Spleen (tissue), 11 donors: ENCODE data around the gene METAP1D. TPM values are rescaled to one million over a fixed set of nuclear protein-coding genes. Genes with fewer than 3 reads are reported as not detected.

Experiments used
- DNase-seq: peaks from one replicate; pipeline ENCODE4 v3.0.0-alpha.2; 2020
- H3K27ac ChIP-seq, 8 donors: fragments of 200-600 bp; sonication (generic) in 7 of 8; 1 replicate in 4 of 8; 2 replicates in 4 of 8; pipeline versions ENCODE4 v1.5.0 to v1.8.0; 2016 to 2021; ENCODE audit warnings: inconsistent platforms in 4 of 8, mild to moderate bottlenecking in 4 of 8, moderate library complexity in 1 of 8
- H3K27me3 ChIP-seq, 7 donors: fragments of 200-600 bp; sonication (generic) in 6 of 7; replicated peaks in 1 of 7; 1 replicate in 4 of 7; 2 replicates in 3 of 7; pipeline versions ENCODE4 v1.5.0 to v1.8.0; 2016 to 2021; ENCODE audit warnings: inconsistent platforms in 3 of 7, mild to moderate bottlenecking in 1 of 7
- H3K36me3 ChIP-seq, 6 donors: fragments of 200-600 bp; sonication (generic) in 5 of 6; 1 replicate in 4 of 6; 2 replicates in 2 of 6; pipeline versions ENCODE4 v1.5.0 to v1.8.0; 2016 to 2021; ENCODE audit warnings: inconsistent platforms in 2 of 6
- H3K4me1 ChIP-seq, 6 donors: fragments of 200-600 bp; sonication (generic) in 5 of 6; 1 replicate in 3 of 6; 2 replicates in 3 of 6; pipeline versions ENCODE4 v1.5.0 to v1.8.0; 2016 to 2021; ENCODE audit warnings: inconsistent platforms in 3 of 6
- H3K4me3 ChIP-seq, 8 donors: fragments of 200-600 bp; sonication (generic) in 7 of 8; 1 replicate in 4 of 8; 2 replicates in 4 of 8; pipeline versions ENCODE4 v1.5.0 to v1.8.0; 2016 to 2021; ENCODE audit warnings: inconsistent platforms in 4 of 8, mild to moderate bottlenecking in 4 of 8, moderate library complexity in 2 of 8
- H3K9me3 ChIP-seq, 8 donors: fragments of 200-600 bp; sonication (generic) in 7 of 8; 1 replicate in 4 of 8; 2 replicates in 4 of 8; pipeline versions ENCODE4 v1.5.0 to v1.8.0; 2016 to 2021; ENCODE audit warnings: inconsistent platforms in 4 of 8
- POLR2A ChIP-seq, 3 donors: fragments of 450-650 bp; IDR thresholded peaks; one replicate each; pipeline ENCODE4 v1.5.1; 2017; ENCODE audit warnings: antibody characterized with exemption in 3 of 3, mild to moderate bottlenecking in 1 of 3
- POLR2AphosphoS5 ChIP-seq, 3 donors: sonication (generic); formaldehyde crosslinking; IDR thresholded peaks; one replicate each; pipeline ENCODE4 v1.5.1; 2017; ENCODE audit warnings: antibody characterized with exemption in 3 of 3
- WGBS, 5 donors: extraction: QIAGEN DNeasy Blood & Tissue Kit in 3 of 5; methylation state at CpG; one replicate each; pipeline versions ENCODE4 v1.1.5 to v1.1.7; 2013 to 2018; 5-methylcytosine and 5-hydroxymethylcytosine counted together
- intact Hi-C: fragments of 100-400 bp; cut with DNase I; formaldehyde crosslinking; loops from one replicate; pipeline ENCODE4 v1.15.0; 2023; ENCODE audit warnings: low total_unique reads
- polyA plus RNA-seq, 3 donors: library from polyadenylated mRNA; stranded (reverse); fragments of 200-250 nt; gene quantifications; one replicate each; pipeline ENCODE4 v1.2.1, GENCODE V29; 2013
- total RNA-seq, 7 donors: library from RNA; depleted of rRNA in 3 of 7; stranded (reverse); fragments of >200 nt in 3 of 7; fragmentation: NEBNext Ultra II Directional in 4 of 7; extraction: Animal tissue kit (Norgen Biotek cat#: 25700) in 4 of 7; gene quantifications; one replicate each; pipeline versions ENCODE4 v1.1.0 to v1.2.1, GENCODE V29; 2016 to 2021
- TF ChIP-seq, protein P1 (sequence below), 11 experiments: fragments of 200-600 bp in 7 of 11; fragments of 450-650 bp in 4 of 11; sonication (generic) in 4 of 11; IDR thresholded peaks in 8 of 11; conservative IDR thresholded peaks in 3 of 11; 1 replicate in 7 of 11; 2 replicates in 4 of 11; pipeline versions ENCODE4 v1.4.0 to v1.8.0; 2016 to 2021; ENCODE audit warnings: antibody characterized with exemption in 11 of 11, inconsistent platforms in 4 of 11, mild to moderate bottlenecking in 1 of 11
- donor health status: healthy with polysubstance abuse.
- donor health status: DM: no; HTN: no; CAD: no; lungs with moderate emphysema.
- donor health status: DM: no; HTN: no; CAD: no.
- donor health status: Bipolar disorder and iron deficiency.
- donor health status: healthy.
- donor health status: DM: no; HTN: no; CAD: no.
- donor health status: DM: yes; HTN: yes; CAD: no.

The METAP1D gene
- total and polyA plus RNA-seq, 10 donors = 4.9 to 11.9 (median 8.0) TPM

GRCh38 chr2:172106108-172106961 is 106.6 kb downstream of the METAP1D start:
- no peaks in the 10 kb centered on the region for H3K36me3 ChIP-seq
- peaks cover 35 to 65% (median 47%) of the 10 kb centered on the region in 6 donors for H3K4me1 ChIP-seq
- H3K4me3 ChIP-seq = peak overlapping the region in 3 of 8 donors; percentile 8 to 55 (median 14)
- TF ChIP-seq POLR2AphosphoS5 (IDR thresholded peaks at IDR 0.05) = peak in 1 of 3 donors; percentile 16
- TF ChIP-seq POLR2A (IDR thresholded peaks at IDR 0.05) = no peak
- TF ChIP-seq, protein P1, sequence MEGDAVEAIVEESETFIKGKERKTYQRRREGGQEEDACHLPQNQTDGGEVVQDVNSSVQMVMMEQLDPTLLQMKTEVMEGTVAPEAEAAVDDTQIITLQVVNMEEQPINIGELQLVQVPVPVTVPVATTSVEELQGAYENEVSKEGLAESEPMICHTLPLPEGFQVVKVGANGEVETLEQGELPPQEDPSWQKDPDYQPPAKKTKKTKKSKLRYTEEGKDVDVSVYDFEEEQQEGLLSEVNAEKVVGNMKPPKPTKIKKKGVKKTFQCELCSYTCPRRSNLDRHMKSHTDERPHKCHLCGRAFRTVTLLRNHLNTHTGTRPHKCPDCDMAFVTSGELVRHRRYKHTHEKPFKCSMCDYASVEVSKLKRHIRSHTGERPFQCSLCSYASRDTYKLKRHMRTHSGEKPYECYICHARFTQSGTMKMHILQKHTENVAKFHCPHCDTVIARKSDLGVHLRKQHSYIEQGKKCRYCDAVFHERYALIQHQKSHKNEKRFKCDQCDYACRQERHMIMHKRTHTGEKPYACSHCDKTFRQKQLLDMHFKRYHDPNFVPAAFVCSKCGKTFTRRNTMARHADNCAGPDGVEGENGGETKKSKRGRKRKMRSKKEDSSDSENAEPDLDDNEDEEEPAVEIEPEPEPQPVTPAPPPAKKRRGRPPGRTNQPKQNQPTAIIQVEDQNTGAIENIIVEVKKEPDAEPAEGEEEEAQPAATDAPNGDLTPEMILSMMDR (IDR thresholded peaks at IDR 0.05 in 8 of 11, conservative IDR thresholded peaks at IDR 0.05 in 3 of 11) = peak in 3 of 11 experiments; percentile 23 to 41 (median 40)
- DNase-seq = peak; percentile 81
- no peak overlapping the region for H3K27ac ChIP-seq
- peaks cover 9 to 96% (median 88%) of the 10 kb centered on the region in 7 donors for H3K27me3 ChIP-seq
- intact Hi-C loops = loop anchor here (10.0 kb wide), 3 partner anchors 292 to 1132 kb away; no protein-coding TSS in a partner anchor
- 4 to 6% (median 5%) methylated on average over 28 to 44 of the region's 44 CpGs for WGBS, 5 donors
- H3K9me3 ChIP-seq = no peaks in the 10 kb centered on the region

DNA sequence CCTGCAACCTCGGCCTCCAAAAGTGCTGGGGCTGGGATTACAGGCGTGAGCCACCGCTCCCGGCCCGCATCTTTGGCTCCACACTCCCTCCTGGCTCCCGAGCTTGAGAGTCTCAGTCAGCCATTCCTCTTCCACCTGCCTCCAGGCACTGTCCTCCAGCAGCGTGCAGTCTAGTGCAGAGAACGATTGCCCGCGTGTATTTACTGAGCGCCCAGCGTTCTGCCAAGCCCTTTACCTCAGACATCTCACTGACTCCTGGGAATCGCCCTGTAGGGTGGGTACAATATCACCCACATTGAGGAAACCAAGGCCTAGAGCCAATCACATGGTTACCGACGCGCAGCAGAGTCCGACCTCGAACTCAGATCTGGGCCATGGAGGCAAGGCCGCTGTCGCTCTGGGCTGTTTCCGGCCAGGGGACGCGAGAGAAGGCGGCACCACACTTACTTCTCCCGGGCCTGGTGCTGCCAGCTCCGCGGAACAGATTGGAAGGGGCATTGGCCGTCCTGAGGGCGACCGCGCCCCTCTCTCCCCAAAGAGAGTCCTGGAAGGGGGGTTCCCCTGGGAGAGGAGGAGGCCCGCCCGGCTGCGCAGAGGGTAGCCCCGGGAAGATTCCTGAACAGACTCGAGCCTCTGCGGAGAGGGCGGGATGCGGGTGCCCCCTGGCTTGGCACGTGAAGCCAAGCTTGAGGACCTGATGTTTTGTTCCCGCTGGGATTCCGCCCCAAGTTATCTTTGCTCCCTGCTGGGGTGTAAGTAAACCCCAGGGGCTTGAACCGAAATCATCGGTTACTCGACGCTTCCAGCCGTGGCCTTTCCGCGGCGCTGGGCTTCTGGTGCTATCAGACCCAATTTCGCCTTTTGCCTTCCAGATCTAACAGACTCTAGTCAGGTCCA is 108.2 kb downstream of the METAP1D start:
- TF ChIP-seq POLR2AphosphoS5 (IDR thresholded peaks at IDR 0.05) (no peak), POLR2A (IDR thresholded peaks at IDR 0.05) (no peak)
- TF ChIP-seq, protein P1 (IDR thresholded peaks at IDR 0.05 in 8 of 11, conservative IDR thresholded peaks at IDR 0.05 in 3 of 11) = no peak
- DNase-seq = no peak
- 11 to 34% (median 17%) methylated on average over 21 to 51 of the region's 51 CpGs for WGBS, 5 donors
- H3K4me3 ChIP-seq = peak overlapping the region in 1 of 8 donors; percentile 20
- no peak overlapping the region for H3K27ac ChIP-seq
- H3K36me3 ChIP-seq = no peaks in the 10 kb centered on the region
- H3K9me3 ChIP-seq = no peaks in the 10 kb centered on the region
- intact Hi-C loops = loop anchor here (10.0 kb wide), 3 partner anchors 293 to 1133 kb away; no protein-coding TSS in a partner anchor
- H3K4me1 ChIP-seq = peaks cover 20 to 49% (median 32%) of the 10 kb centered on the region in 6 donors
- peaks cover 7 to 90% (median 72%) of the 10 kb centered on the region in 7 donors for H3K27me3 ChIP-seq

DNA sequence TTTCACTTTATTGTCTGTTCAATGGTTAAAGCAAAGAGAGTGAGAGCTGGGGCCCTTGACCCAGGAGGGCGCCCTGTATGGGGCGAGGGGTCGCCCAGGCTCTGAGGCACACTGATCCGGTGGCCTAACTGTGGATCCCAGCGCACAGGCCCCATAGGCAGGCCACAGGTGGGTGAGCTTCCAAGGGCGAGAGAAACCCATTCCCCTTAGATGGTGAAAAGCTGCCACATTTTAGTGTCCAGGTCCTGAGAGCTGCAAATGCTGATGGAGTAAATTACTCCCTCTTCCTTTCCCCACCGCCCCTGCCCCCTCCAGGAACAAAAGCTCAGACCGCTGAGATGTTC is 108.8 kb downstream of the METAP1D start:
- Histone ChIP-seq H3K27me3 (peaks cover 7 to 90% (median 66%) of the 10 kb centered on the region in 7 donors), H3K36me3 (no peaks in the 10 kb centered on the region), H3K4me3 (no peak overlapping the region), H3K9me3 (no peaks in the 10 kb centered on the region), H3K4me1 (peaks cover 15 to 42% (median 26%) of the 10 kb centered on the region in 6 donors), H3K27ac (no peak overlapping the region)
- WGBS, 5 donors = 23 to 48% (median 28%) methylated on average over 7 to 8 of the region's 8 CpGs
- intact Hi-C loops = loop anchor here (10.0 kb wide), 3 partner anchors 294 to 1134 kb away; no protein-coding TSS in a partner anchor
- no peak for DNase-seq
- TF ChIP-seq POLR2AphosphoS5 (IDR thresholded peaks at IDR 0.05) (no peak), POLR2A (IDR thresholded peaks at IDR 0.05) (no peak)
- TF ChIP-seq, protein P1 (IDR thresholded peaks at IDR 0.05 in 8 of 11, conservative IDR thresholded peaks at IDR 0.05 in 3 of 11) = no peak
